Activated T-helper 2 cell treated with anti-CD3 and anti-CD28 coated beads, Interferon-gamma antibody, Interleukin-2, Interleukin-4, amounts not matched to agents 10 μg/mL and 5 μg/mL and 100 μg/mL, durations not matched to agents 14 hours and 24 hours and 36 hours (primary cell): ENCODE results near the gene NCR2. TPM values are rescaled to one million over a fixed set of nuclear protein-coding genes. Genes with fewer than 3 reads are reported as not detected.

Experiments used
- DNase-seq: peaks from one replicate; pipeline ENCODE4 v3.0.0; 2021; ENCODE audit warnings: low spot score
- H3K27ac Mint-ChIP-seq: one replicate; pipeline ENCODE4 v1.8.0; 2021; ENCODE audit warnings: mixed read lengths
- H3K27me3 Mint-ChIP-seq: one replicate; pipeline ENCODE4 v1.8.0; 2021; ENCODE audit warnings: low read depth, mixed read lengths
- H3K36me3 Mint-ChIP-seq: one replicate; pipeline ENCODE4 v1.8.0; 2021; ENCODE audit warnings: low read depth, mixed read lengths
- H3K4me1 Mint-ChIP-seq: one replicate; pipeline ENCODE4 v1.8.0; 2021; ENCODE audit warnings: low read depth, mixed read lengths
- H3K4me3 Mint-ChIP-seq: one replicate; pipeline ENCODE4 v1.8.0; 2021; ENCODE audit warnings: low read depth, mild to moderate bottlenecking, moderate library complexity, mixed read lengths
- H3K9me3 Mint-ChIP-seq: one replicate; pipeline ENCODE4 v1.8.0; 2021; ENCODE audit warnings: mixed read lengths
- intact Hi-C: fragments of 100-400 bp; cut with micrococcal nuclease; formaldehyde crosslinking; loops from one replicate; pipeline ENCODE4 v1.15.1; 2023
- total RNA-seq: library from RNA; stranded (reverse); gene quantifications from 2 replicates; pipeline ENCODE4 v1.2.3, GENCODE V29; 2022

Gene NCR2
- total RNA-seq, 1 donor from 2014 or later, result not detected

DNA sequence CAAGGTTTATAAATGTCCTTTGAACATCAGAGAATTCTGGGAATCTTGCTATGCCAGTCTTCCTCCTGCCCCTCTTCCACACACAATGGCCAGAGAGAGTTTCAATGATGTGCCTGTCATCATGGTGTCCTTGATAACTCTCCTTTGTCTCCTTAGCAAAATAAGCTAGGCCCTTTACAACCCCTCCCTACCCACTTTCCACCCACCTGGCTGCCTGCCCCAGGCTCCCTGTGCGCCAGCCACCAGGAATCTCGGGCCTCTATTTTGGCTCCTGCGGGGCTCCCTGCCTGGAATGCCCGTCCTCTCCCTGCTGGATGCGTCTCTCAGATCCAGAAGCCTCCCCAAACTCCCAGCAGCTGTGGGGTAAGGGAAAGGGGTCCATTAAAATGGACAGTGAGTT, 60.9 kb downstream of the NCR2 start:
- H3K4me1 Mint-ChIP-seq, result no peaks in the 10 kb centered on the region
- DNase-seq, result no peak
- no peaks in the 10 kb centered on the region for H3K36me3 Mint-ChIP-seq
- peaks cover 9% of the 10 kb centered on the region for H3K9me3 Mint-ChIP-seq
- no peak overlapping the region for H3K4me3 Mint-ChIP-seq
- intact Hi-C loops, result no loop called here
- peaks cover 16% of the 10 kb centered on the region for H3K27me3 Mint-ChIP-seq
- H3K27ac Mint-ChIP-seq, result no peak overlapping the region

DNA sequence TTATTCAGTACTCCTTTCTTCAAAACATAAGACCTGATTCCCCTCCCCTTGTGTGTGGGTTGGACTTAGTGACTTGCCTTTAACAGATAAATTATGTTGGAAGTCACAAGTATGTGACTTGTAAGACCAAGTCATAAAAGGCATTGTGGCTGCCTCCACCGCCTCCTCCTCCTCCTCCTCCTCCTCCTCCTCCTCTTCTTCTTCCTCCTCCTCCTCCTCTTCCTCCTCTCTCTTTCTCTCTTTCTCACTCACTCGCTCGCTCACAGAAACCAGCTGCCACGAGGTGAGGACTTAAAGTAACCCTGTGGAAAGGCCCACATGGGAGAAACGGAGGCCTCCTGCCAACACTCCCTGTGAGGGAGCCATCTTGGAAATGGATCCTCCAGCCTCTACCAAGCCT, 64.0 kb downstream of the NCR2 start:
- H3K27me3 Mint-ChIP-seq, result peaks cover 10% of the 10 kb centered on the region
- no peaks in the 10 kb centered on the region for H3K4me1 Mint-ChIP-seq
- H3K36me3 Mint-ChIP-seq, result no peaks in the 10 kb centered on the region
- no peak overlapping the region for H3K27ac Mint-ChIP-seq
- DNase-seq, result no peak
- intact Hi-C loops, result no loop called here
- H3K9me3 Mint-ChIP-seq, result peaks cover 3% of the 10 kb centered on the region
- no peak overlapping the region for H3K4me3 Mint-ChIP-seq

Other genes with a start within 250 kb of the NCR2 start
- gene TREML1, start 181.3 kb upstream of the NCR2 start, total RNA-seq, result not detected in 2 replicates
- gene TREM2, start 172.5 kb upstream of the NCR2 start, total RNA-seq, result not detected in 2 replicates
- 3.7 and 3.9 TPM in 2 replicates for gene TREML2, start 134.5 kb upstream of the NCR2 start, total RNA-seq
- not detected in 2 replicates for gene TREML4, start 107.3 kb upstream of the NCR2 start, total RNA-seq
- gene TREM1, start 48.9 kb upstream of the NCR2 start, total RNA-seq, result not detected in 2 replicates
- 9.6 and 9.7 TPM in 2 replicates for gene FOXP4, start 210.8 kb downstream of the NCR2 start, total RNA-seq